RPMI7951 (cell line): Measurements from ENCODE around the gene NUP85. TPM values are rescaled to one million over a fixed set of nuclear protein-coding genes. Genes with fewer than 3 reads are reported as not detected.
"Not testable (repeated sequence)": the region's sequence is repeated elsewhere in the genome, so short reads cannot be mapped to it uniquely, and the experiment has no call there.

Experiments
- DNase-seq: peaks from one replicate; pipeline ENCODE4 v3.0.0-alpha.2; 2012; ENCODE audit warnings: low read depth
- total RNA-seq: library from RNA; depleted of rRNA; stranded (reverse); fragments of >200 nt; shearing (Covaris generic); gene quantifications from 2 replicates; pipeline ENCODE4 v1.2.3, GENCODE V29; 2014

Gene NUP85
- total RNA-seq, 1 experiment from 2014 or later = 62.7 TPM

DNA sequence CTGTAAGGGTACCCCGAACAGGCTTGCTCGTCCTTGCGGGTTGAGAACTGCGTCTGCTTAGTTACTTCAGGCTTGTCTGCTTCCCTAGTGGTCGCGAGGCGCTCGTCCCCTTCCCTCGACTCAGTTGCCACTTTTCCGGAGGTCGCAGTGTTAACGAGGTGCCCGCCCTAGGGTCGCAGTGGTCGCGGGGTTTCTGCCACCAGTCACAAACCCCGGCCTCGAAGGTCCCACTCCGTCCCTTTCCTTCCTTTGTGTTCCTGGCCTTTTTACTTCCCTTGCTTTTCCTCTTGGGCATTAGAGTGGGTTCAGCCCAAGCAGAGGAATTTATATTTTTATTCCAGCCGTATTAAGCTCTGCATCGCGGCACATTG lies 299 bp downstream of the NUP85 start:
- no peak for DNase-seq

DNA sequence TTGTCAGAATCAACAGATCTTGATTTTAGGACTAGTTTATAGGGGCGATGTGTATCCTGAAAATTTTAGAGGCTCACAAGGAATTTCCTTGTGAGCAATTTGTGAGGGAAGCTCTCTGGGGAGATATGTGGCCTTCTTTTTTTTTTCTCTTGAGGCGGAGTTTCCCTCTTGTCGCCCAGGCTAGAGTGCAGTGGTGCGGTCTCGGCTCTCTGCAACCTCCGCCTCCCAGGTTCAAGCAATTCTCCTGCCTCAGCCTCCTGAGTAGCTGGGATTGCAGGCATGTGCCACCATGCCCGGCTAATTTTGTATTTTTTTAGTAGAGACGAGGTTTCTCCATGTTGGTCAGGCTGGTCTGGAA lies 1.6 kb downstream of the NUP85 start:
- DNase-seq = not testable (repeated sequence)

GRCh38 chr17:75207760-75208159 lies 2.3 kb downstream of the NUP85 start:
- no peak for DNase-seq

- no peak for DNase-seq
These were observed 2.7 kb downstream of the NUP85 start for GRCh38 chr17:75208161-75208560.

- no peak for DNase-seq
These were observed 3.6 kb downstream of the NUP85 start for GRCh38 chr17:75209061-75209460.

DNA sequence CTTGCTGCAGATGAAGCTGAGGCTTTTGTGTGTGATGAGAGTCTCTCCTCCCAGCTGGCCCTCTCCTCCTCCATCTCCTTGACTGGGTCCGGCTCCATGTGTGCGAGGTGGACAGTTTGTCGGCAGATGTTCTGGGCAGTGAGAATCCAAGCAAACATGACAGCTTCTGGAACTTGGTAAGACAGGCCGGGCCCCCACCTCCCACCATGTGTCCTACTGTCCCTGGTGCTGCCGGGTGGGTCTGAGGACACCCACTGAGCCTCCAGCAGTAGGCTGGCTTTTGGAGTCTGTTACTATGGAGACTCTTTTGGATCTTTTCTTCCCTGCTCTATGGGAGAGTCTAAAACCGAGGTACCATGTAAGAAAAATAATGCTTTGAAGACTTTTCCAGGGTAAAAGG lies 12.7 kb downstream of the NUP85 start:
- DNase-seq = no peak

DNA sequence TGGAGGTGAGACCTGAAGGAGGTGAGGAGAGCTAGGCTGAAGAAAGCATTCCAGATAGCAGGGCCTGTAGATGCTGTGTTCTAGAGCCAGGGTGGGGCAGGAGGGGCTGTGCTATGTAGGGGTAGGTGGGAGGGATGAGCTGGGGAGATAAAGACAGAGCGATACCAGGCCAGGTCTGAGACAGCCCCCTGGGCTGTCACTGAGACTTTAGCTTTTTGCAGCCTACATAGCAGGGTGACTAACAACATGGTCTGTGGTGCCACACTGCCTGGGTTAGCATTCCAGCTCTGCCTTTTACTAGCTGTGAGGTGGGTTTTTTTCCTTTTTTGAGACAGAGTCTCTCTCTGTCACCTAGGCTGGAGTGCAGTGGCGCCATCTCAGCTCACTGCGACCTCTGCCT lies 14.3 kb downstream of the NUP85 start:
- DNase-seq = no peak

GRCh38 chr17:75225016-75225415 lies 19.5 kb downstream of the NUP85 start:
- DNase-seq = no peak

GRCh38 chr17:75227729-75228128 lies 22.2 kb downstream of the NUP85 start:
- no peak for DNase-seq

DNA sequence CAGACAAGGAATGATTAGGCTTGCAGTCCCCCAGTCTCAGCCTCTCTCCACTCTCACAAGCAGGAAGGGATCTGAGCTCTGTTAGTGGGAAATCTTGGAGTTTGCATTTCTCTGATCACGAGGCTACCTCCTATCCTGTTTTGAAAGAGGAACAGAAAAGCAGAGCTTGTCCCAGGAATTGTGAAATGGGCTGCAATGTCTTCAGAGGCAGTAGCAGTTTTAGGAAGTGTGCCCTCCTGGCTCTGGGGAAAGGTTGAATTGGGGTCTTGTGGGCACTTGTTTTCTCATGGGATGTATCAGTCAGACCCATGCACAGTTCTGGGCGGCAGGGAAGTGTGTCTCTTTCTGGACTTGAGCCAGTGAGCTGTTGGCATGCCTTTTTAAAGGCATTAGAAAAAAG lies 22.8 kb downstream of the NUP85 start:
- no peak for DNase-seq

DNA sequence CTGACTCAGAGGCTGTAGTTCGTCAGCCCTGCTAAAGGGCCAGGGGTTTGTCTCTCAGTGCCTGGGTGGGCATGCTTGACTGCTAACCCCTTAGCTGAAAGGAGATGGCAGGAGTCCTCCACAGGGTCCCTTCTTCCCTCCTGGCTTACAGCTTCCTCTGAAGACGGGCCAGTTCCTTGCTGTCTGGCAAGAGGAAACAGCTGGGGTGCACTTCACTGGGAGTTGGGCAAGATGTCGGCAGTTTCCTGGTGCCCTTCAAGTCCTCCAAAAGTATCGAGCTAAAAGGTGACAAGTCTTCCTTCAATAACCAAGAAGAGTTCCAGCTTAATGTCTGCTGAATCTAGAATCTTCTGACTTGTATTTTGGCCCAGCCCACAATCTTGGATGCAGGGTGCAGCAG lies 23.4 kb downstream of the NUP85 start:
- no peak for DNase-seq

GRCh38 chr17:75231071-75231470 lies 25.6 kb downstream of the NUP85 start:
- DNase-seq = no peak

DNA sequence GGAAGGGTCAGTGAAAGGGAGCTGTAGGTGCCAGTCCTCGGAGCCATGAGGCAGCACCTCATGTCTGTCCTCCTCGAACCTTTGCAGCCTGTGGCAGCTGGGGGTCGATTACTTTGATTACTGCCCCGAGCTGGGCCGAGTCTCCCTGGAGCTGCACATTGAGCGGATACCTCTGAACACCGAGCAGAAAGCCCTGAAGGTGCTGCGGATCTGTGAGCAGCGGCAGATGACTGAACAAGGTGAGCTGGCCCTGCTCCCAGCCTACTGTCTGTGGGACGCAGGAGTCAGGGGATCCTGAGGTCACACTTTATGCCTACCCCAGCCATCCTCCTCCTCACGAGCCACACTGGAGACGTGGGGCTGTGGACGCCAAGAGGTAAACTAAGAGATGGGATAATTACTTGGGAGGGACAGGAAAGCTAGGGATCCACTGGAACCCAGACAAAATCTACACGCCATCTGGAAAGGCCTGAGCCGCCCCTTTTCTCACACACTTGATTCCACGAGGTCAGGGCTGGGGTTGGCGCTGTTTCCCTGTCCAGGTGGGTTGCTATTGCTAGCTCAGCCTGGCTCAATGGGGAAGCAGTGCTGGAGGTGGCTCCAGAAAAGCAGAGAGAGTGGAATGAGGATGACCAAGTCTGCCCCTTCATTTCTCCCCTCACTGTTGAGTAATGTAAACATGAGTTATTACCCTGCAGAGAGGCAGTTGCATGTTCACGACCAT lies 26.4 kb downstream of the NUP85 start:
- DNase-seq = no peak

DNA sequence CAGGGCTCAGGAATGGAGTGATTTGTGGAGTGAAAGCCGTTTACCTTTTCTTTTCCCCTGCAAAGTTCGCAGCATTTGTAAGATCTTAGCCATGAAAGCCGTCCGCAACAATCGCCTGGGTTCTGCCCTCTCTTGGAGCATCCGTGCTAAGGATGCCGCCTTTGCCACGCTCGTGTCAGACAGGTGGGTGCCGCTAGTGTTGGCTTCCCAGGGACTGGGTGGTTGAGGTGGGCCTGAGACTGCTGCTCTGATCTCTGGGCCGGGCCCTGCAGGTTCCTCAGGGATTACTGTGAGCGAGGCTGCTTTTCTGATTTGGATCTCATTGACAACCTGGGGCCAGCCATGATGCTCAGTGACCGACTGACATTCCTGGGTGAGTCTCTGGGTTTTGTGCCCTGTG lies 27.3 kb downstream of the NUP85 start:
- DNase-seq = no peak

DNA sequence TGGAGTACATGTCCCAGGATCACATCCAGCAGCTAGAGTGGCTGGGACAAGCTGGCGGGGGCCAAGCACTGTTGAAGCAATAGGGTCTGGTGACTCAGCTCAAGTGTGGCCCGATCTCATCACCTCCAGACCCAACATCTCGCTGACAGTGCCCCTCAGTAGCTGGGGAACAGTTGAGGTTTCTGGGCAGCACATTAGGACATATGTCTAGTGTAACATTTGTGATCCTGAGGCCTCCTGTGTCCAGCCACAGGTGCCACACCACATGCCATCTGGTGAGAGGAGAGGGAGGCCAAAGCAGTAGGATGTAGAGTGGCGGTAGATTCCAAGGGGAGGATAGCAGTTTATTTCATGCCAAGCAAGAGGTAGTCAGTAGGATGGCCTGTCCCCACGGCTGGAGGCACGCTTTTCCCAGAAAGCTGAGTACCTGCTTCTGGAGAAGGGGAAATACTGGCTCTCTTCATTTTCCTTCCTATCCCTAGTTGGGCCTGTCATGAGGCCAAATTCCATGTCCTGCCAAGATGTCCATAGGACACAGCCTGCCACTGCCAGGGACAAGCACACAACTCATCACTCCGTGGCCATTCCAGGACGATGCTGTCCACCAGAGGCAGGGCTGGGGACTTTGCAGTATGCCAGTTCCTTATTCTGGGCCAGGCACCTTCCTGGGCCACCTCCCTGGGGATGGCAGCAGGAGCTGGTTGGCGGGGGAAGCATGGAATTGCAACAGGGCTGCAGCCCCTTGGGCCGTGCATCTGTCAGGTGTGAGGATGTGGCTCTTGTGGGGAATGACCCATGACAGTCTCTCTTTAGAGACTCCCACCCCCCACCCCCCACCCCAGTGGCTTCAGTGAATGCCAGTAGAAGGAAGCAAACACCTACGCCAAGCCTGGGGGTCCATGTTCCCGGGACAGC lies 31.9 kb downstream of the NUP85 start:
- DNase-seq = no peak

DNA sequence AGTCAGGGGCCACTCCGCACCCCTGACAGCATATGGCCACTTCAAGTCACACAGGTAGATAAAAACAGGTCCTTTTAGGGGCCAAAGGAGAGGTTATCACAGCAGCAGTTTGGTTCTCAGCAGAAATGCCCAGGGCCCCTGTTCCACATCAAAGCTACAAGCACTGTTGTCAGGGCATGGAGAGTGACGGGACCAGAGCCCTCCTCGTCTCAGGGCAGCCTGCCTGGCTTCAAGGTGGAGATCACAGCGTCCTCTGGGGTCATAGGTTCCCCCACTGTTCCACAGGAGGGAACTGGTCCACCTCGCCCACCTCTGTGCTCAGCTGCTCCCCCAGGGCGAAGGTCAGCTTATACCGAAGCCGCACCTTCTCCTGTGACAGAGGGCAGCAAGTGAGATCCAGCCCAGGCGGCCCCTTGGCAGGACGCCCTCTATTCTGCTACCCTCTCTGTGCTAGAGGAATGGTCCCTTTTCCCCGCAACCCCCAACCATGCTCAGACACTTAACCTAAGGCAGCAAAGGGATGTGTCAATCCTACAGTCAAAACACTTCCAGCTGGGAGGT lies 32.6 kb downstream of the NUP85 start:
- no peak for DNase-seq

DNA sequence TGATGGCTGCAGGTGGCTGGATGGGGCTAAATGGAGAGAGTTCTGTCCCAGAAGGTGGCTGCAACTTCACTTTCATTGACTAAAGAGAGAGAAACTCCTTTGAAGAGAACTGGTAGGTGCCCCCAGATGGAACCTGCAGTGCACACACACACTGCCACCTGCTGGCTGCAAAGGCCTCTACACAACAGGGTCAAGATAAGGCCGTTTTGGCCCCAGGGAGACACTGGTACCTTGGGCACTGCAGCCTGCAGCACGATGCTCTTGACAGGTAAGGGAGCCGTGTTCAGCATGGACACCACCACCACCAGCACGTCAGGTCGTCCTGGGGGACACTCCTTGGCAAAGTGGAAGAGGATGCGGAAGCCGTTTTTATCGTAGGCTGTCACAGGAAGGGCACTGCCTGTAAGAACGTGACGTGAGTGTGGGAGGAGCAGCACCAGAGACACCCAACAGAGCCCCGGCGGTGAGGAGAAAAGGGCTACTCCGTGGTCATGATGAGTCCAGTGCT lies 33.3 kb downstream of the NUP85 start:
- peak; percentile 56 for DNase-seq

DNA sequence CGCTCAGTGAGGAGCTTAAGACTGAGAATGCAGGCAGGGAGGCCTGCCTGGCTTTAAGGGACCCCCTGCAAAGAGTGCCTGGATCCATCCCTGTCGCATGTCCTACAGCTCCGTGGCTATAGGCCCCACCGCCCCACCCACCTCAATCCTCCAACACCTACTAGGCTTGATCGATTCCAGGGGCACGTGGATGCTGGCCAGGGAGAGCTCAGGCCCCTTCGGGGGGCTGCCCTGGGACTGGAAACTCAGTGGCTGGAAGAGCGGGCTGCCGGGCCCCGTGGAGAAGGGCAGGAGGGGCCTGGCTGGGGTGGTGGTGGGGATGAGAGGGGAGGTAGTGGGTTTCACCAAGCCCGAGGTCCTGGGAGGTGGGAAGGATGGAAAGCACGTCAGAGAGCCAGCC lies 33.7 kb downstream of the NUP85 start:
- no peak for DNase-seq

GRCh38 chr17:75239778-75240393 lies 34.4 kb downstream of the NUP85 start:
- DNase-seq = no peak

DNA sequence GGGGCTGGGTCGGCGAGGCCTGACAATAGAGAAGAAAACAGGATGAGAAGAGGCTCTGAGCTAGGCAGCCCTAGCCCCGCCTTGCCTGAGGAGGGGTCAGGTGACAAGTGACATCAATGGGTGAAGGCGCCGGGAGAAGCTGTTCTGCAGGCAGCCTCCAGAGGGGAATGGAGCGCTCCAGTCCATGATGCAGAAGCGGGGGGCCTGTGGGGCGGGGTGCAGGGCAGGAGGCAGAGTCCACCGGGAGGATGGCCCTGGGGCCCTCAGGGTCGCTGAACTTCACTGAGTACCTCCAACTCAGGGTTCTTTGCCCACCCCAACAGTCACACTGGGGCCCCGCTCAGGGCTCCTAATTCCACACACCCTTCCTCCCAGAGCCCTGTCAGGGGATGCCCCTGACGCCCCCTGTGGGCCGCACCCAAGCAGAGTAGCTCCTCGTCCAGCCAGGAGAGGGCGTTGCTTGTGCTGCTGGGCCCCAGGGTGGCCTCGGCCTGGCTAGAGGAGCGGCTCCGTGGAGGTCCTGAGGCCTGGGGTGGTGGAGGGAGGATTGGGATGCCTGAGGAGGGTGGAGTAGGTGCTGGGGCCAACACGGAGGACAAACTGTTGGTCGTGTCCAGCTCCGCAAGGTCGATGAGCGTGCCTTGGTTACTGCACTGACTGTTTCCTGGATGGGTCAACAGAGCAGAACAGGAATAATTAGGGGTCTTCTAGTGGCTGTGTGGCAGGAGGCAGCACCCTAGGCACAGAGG lies 35.1 kb downstream of the NUP85 start:
- DNase-seq = no peak

DNA sequence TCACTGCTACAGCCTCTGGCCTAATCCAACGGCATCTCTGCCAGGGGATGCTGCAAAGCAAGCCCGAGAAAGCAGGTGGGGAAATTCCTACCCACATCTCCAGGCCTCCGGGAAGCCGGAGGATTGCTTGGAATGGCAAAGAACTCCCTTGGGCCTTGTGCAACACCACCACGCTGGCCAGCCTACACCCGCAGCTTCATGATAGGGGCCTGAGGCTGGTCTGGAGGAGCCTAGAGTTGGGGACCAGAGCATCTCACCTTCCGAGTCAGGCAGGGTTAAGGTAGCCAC lies 35.6 kb downstream of the NUP85 start:
- DNase-seq = no peak

DNA sequence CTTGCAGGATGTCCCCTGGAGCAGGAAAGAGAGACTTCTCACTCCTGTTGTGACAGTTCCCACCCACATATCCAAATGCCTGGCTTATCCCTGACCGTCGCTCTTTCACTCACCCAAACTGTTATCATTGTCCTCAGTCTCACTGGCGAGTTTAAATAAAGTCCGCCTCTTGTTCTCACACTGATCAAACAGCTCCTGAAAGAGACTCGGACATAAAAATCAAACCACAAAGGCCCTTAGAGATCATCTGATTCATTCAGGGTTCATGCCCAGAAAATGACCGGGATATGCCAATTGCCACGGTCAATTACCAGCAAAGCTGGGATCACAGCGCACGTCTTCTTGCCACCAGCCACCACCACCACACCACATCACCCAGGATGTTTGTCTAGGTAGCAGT lies 36.0 kb downstream of the NUP85 start:
- peak; percentile 17 for DNase-seq
